ENCODE data around the gene MLLT6. TPM values are rescaled to one million over a fixed set of nuclear protein-coding genes. Genes with fewer than 3 reads are reported as not detected.

Gene MLLT6
- total RNA-seq, 4 donors from 2014 or later = 68.7 to 272 (median 100) TPM

DNA sequence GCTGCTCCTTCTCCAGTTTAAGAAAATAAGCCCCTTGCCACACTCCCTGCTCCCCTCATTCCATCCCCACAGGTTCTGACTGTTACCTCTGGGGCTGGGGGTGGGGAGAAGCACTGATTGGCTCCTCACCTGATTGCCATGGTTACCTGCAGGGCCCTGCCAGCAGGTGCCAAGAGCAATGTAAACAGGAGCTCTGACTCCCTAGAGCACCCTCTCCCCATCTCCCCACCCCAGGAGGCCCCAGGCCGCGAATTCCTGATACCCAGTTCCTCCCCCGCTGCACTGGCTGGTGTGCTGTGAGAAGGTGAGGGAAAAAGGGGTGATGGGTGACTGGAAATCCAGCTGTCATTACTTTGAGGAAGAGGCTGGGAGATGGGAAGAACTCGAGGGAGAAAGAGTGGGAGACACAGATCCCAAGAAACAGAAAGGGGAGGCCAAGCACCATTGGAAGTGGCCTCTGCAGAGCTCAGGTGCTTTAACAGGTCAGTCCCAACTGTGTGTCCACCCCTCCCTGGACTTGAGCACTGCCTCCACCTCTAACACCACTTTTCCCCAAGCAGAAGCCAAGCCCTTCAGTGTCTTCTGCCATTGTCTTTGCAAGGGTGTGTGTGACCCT lies 38.6 kb downstream of the MLLT6 start:
- no peaks in the 10 kb centered on the region for H3K9me3 ChIP-seq
- peaks cover 34 to 77% (median 53%) of the 10 kb centered on the region in 4 donors for H3K4me1 ChIP-seq
- in situ Hi-C loops (cut with MboI; ENCODE audit: low pct_ligation_motif_present in 1 of 4, low pct_unique_long_range_greater_than_20kb in 1 of 4, low sequenced_read_pairs in 3 of 4) = no loop called here
- DNase-seq = no peak
- no peaks in the 10 kb centered on the region for H3K27me3 ChIP-seq
- TF ChIP-seq POLR2A (IDR thresholded peaks at IDR 0.05) (no peak), EP300 (IDR thresholded peaks at IDR 0.05; ENCODE audit: low read depth) (no peak), POLR2AphosphoS5 (IDR thresholded peaks at IDR 0.05) (no peak)
- TF ChIP-seq, protein P1, sequence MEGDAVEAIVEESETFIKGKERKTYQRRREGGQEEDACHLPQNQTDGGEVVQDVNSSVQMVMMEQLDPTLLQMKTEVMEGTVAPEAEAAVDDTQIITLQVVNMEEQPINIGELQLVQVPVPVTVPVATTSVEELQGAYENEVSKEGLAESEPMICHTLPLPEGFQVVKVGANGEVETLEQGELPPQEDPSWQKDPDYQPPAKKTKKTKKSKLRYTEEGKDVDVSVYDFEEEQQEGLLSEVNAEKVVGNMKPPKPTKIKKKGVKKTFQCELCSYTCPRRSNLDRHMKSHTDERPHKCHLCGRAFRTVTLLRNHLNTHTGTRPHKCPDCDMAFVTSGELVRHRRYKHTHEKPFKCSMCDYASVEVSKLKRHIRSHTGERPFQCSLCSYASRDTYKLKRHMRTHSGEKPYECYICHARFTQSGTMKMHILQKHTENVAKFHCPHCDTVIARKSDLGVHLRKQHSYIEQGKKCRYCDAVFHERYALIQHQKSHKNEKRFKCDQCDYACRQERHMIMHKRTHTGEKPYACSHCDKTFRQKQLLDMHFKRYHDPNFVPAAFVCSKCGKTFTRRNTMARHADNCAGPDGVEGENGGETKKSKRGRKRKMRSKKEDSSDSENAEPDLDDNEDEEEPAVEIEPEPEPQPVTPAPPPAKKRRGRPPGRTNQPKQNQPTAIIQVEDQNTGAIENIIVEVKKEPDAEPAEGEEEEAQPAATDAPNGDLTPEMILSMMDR (IDR thresholded peaks at IDR 0.05) = no peak
- H3K4me3 ChIP-seq = no peak overlapping the region
- H3K27ac ChIP-seq = peak overlapping the region; percentile 83 to 95 (median 93)
- H3K36me3 ChIP-seq = no peaks in the 10 kb centered on the region
- WGBS, 2 donors (ENCODE audit: low coverage in 1 of 2) = 26 to 65% methylated on average over 3 to 4 of the region's 4 CpGs
- intact Hi-C loops (cut with DNase I; ENCODE audit: low total_unique reads) = no loop called here

DNA sequence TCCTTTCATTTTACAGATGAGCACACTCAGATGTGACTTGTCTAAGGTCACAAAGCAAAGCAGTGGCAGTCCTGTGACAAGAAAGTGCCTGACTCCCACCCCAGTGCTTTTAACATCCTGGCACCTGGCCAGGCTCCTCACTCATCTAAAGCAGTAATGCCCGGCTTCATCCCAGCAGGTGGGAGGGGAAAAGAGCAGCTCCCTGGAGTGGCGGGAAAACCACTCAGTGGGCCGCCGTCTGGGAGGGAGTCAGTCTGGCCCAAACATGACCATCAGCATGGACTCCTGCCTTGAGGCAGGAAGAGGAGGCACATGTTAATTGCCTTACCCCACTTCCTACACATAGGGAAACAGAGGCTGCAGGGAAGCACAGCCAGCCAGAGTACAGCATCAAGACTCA lies 40.5 kb downstream of the MLLT6 start:
- no peak for DNase-seq
- Histone ChIP-seq H3K27ac (peak overlapping the region in 1 of 4 donors; percentile 21), H3K27me3 (no peaks in the 10 kb centered on the region), H3K4me3 (no peak overlapping the region), H3K36me3 (no peaks in the 10 kb centered on the region), H3K4me1 (peaks cover 34 to 78% (median 64%) of the 10 kb centered on the region in 4 donors), H3K9me3 (no peaks in the 10 kb centered on the region)
- TF ChIP-seq POLR2A (IDR thresholded peaks at IDR 0.05) (no peak), EP300 (IDR thresholded peaks at IDR 0.05; ENCODE audit: low read depth) (no peak), POLR2AphosphoS5 (IDR thresholded peaks at IDR 0.05) (no peak)
- TF ChIP-seq, protein P1 (IDR thresholded peaks at IDR 0.05) = no peak
- in situ Hi-C loops (cut with MboI; ENCODE audit: low pct_ligation_motif_present in 1 of 4, low pct_unique_long_range_greater_than_20kb in 1 of 4, low sequenced_read_pairs in 3 of 4) (no loop called here), intact Hi-C loops (cut with DNase I; ENCODE audit: low total_unique reads) (no loop called here)
- WGBS, 2 donors (ENCODE audit: low coverage in 1 of 2) = 61% methylated on average over 4 of the region's 4 CpGs; no CpG with 5 or more reads in 1 of the 2 donors

DNA sequence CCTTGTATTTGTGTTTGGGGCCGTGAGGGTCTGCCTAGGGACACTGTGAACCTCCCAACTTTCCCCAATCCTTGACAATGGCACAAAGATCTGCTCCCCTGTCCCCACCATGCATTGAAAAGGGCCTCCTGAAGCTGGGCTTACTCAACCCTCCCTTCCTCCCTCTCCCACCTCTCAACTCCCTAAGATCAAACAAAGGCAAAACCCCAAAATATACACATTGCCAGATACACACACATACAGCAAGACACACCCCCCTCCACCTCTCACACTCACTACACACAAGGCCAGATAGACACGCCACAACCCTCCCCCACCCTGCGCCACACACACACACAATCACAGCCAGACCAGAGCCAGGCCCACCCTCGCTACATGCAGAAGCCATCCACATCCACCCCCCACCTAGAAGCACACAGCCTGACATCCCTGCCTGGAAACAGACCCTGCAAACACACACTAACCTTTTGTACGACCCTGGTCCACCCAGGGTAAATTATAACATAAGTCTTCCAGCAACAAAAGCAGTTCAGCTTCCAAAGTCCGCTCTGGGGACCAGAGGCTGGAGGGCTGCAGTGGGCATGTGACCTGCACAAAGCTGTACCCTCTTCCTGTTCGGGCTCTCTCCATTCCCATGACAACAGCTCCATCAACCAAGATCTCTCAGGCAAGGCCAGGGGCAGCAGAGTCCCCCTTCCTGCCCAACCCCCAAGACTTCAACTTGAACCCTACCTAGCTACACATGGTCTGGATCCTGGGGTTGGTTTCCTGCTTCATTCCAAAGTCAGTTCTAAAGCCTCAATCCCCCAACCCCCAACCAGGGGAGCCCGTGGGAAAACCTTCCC lies 41.2 kb downstream of the MLLT6 start:
- Histone ChIP-seq H3K4me3 (peak overlapping the region in 1 of 4 donors; percentile 95), H3K27ac (peak overlapping the region; percentile 88 to 96 (median 89))

More for the DNA sequence above, 41.2 kb downstream of the MLLT6 start:
- Histone ChIP-seq H3K9me3 (no peaks in the 10 kb centered on the region), H3K4me1 (peaks cover 31 to 78% (median 64%) of the 10 kb centered on the region in 4 donors), H3K36me3 (no peaks in the 10 kb centered on the region), H3K27me3 (no peaks in the 10 kb centered on the region)
- intact Hi-C loops (cut with DNase I; ENCODE audit: low total_unique reads) = no loop called here
- DNase-seq = no peak
- 44% methylated on average over 8 of the region's 8 CpGs; no CpG with 5 or more reads in 1 of the 2 donors for WGBS, 2 donors (ENCODE audit: low coverage in 1 of 2)
- TF ChIP-seq POLR2AphosphoS5 (IDR thresholded peaks at IDR 0.05) = no peak
- TF ChIP-seq, protein P1 (IDR thresholded peaks at IDR 0.05) = no peak
- TF ChIP-seq POLR2A (IDR thresholded peaks at IDR 0.05) = no peak
- TF ChIP-seq EP300 (IDR thresholded peaks at IDR 0.05; ENCODE audit: low read depth) = no peak
- in situ Hi-C loops (cut with MboI; ENCODE audit: low pct_ligation_motif_present in 1 of 4, low pct_unique_long_range_greater_than_20kb in 1 of 4, low sequenced_read_pairs in 3 of 4) = no loop called here
